ENCODE results near the gene PDE1C. TPM values are rescaled to one million over a fixed set of nuclear protein-coding genes. Genes with fewer than 3 reads are reported as not detected.

The PDE1C gene
- total and polyA plus RNA-seq, 2 of the 4 experiments (the other 2 are of a cell fraction), result 14.2 to 61.5 TPM

GRCh38 chr7:31926991-31927584 is 143.1 kb downstream of the PDE1C start:
- H3K9ac ChIP-seq (ENCODE audit: low read depth, low read length), result no peak overlapping the region
- H3K23ac ChIP-seq (ENCODE audit: low read depth, low read length), result no peak overlapping the region
- POLR2A ChIA-PET (ENCODE audit: unreplicated experiment), result no interaction called here
- H3K56ac ChIP-seq (ENCODE audit: extremely low read depth, insufficient read depth, low read length), result no peak overlapping the region
- H3K9me3 ChIP-seq (ENCODE audit: control insufficient read depth, insufficient read depth, low read length), result no peaks in the 10 kb centered on the region
- no peak overlapping the region for H3K27ac ChIP-seq (ENCODE audit: insufficient read depth, low read length)
- H3K4me2 ChIP-seq (ENCODE audit: low read depth, low read length), result no peak overlapping the region
- in situ Hi-C loops (cut with MboI; ENCODE audit: low sequenced_read_pairs), result no loop called here
- ATAC-seq (ENCODE audit: low read depth), result no peak
- H2AK5ac ChIP-seq (ENCODE audit: low read depth, low read length), result no peak overlapping the region
- H3K4ac ChIP-seq (ENCODE audit: low read depth, low read length), result no peak overlapping the region
- H2BK5ac ChIP-seq (ENCODE audit: low read depth, low read length, poor library complexity, severe bottlenecking), result no peak overlapping the region
- H4K8ac ChIP-seq (ENCODE audit: low read depth in 2 of 2, low read length in 2 of 2), result no peak overlapping the region
- no peak overlapping the region for H4K5ac ChIP-seq (ENCODE audit: low read depth, low read length)
- H2BK20ac ChIP-seq (ENCODE audit: low read depth, low read length), result no peak overlapping the region
- no peak overlapping the region for H3K18ac ChIP-seq (ENCODE audit: low read depth, low read length)
- intact Hi-C loops (cut with micrococcal nuclease), result no loop called here
- dilution Hi-C loops (cut with HindIII; ENCODE audit: low sequenced_read_pairs, unreplicated experiment), result no loop called here
- H3K27me3 ChIP-seq (ENCODE audit: control insufficient read depth, insufficient read depth, low read length), result no peaks in the 10 kb centered on the region
- no peaks in the 10 kb centered on the region for H4K20me1 ChIP-seq (ENCODE audit: insufficient read depth, low read length)
- H3K14ac ChIP-seq (replicated peaks; ENCODE audit: low read depth, low read length), result no peak overlapping the region
- H3K4me3 ChIP-seq (ENCODE audit: insufficient read depth, low read depth, low read length), result no peak overlapping the region
- TF ChIP-seq CEBPB (IDR thresholded peaks at IDR 0.05; ENCODE audit: low read depth, low read length) (no peak), SMC3 (IDR thresholded peaks at IDR 0.05; ENCODE audit: low read depth, low read length) (no peak), NFE2L2 (IDR thresholded peaks at IDR 0.05; ENCODE audit: low read depth, low read length) (no peak), RAD21 (IDR thresholded peaks at IDR 0.05; ENCODE audit: low read length) (no peak), FOS (IDR thresholded peaks at IDR 0.05; ENCODE audit: low read depth, low read length) (no peak), POLR2A (IDR thresholded peaks at IDR 0.05; ENCODE audit: low read depth, low read length) (no peak), RFX5 (IDR thresholded peaks at IDR 0.05; ENCODE audit: low read depth, low read length) (no peak), MAZ (IDR thresholded peaks at IDR 0.05; ENCODE audit: borderline replicate concordance, low read depth, low read length) (no peak), USF2 (IDR thresholded peaks at IDR 0.05; ENCODE audit: low read depth, low read length) (no peak), CHD1 (IDR thresholded peaks at IDR 0.05; ENCODE audit: low read depth, low read length) (no peak), MXI1 (IDR thresholded peaks at IDR 0.05; ENCODE audit: borderline replicate concordance, low read depth, low read length) (no peak), ELK1 (IDR thresholded peaks at IDR 0.05; ENCODE audit: borderline replicate concordance, low read depth, low read length) (no peak), RCOR1 (IDR thresholded peaks at IDR 0.05; ENCODE audit: insufficient replicate concordance, low read length) (no peak), BHLHE40 (IDR thresholded peaks at IDR 0.05; ENCODE audit: low read depth, low read length) (no peak), MAFK (IDR thresholded peaks at IDR 0.05; ENCODE audit: low read depth, low read length) (no peak)
- TF ChIP-seq, protein P1, sequence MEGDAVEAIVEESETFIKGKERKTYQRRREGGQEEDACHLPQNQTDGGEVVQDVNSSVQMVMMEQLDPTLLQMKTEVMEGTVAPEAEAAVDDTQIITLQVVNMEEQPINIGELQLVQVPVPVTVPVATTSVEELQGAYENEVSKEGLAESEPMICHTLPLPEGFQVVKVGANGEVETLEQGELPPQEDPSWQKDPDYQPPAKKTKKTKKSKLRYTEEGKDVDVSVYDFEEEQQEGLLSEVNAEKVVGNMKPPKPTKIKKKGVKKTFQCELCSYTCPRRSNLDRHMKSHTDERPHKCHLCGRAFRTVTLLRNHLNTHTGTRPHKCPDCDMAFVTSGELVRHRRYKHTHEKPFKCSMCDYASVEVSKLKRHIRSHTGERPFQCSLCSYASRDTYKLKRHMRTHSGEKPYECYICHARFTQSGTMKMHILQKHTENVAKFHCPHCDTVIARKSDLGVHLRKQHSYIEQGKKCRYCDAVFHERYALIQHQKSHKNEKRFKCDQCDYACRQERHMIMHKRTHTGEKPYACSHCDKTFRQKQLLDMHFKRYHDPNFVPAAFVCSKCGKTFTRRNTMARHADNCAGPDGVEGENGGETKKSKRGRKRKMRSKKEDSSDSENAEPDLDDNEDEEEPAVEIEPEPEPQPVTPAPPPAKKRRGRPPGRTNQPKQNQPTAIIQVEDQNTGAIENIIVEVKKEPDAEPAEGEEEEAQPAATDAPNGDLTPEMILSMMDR (conservative IDR thresholded peaks at IDR 0.05; ENCODE audit: low read depth, low read length), result no peak
- no peaks in the 10 kb centered on the region for H3K4me1 ChIP-seq (ENCODE audit: control insufficient read depth, insufficient read depth, low read length)
- CTCF ChIA-PET, result no interaction called here
- no peak overlapping the region for H4K91ac ChIP-seq (ENCODE audit: insufficient read depth, low read depth, low read length)
- no peaks in the 10 kb centered on the region for H3K36me3 ChIP-seq (ENCODE audit: control insufficient read depth, insufficient read depth, low read length)
- WGBS, 2 experiments (ENCODE audit: extremely low coverage in 2 of 2, insufficient read length in 1 of 2), result no CpG with 5 or more reads among the region's 5 CpGs
- H3K79me1 ChIP-seq (ENCODE audit: low read depth in 1 of 2, low read length in 2 of 2), result peaks cover 3 to 10% of the 10 kb centered on the region in 2 experiments; a peak in 2 of 4 replicates
- H2BK15ac ChIP-seq (ENCODE audit: low read depth, low read length), result no peak overlapping the region
- H2AK9ac ChIP-seq (replicated peaks; ENCODE audit: low read depth, low read length, poor library complexity), result no peak overlapping the region
- BruUV-seq (replicated peaks), result no TSS peak
- no peaks in the 10 kb centered on the region for H3K9me1 ChIP-seq (ENCODE audit: insufficient read depth, low read length)
- DNase-seq, result no peak
- no peak overlapping the region for H2BK120ac ChIP-seq (ENCODE audit: low read depth, low read length)
- H2AFZ ChIP-seq (replicated peaks; ENCODE audit: low read length, poor library complexity), result no peak overlapping the region

Measured in IMR-90 (cell line).